Hepatocyte (in vitro differentiated cells): ENCODE results near the gene NTHL1.

Experiments
- CTCF ChIP-seq: fragments of 200-600 bp; sonication (generic); IDR thresholded peaks from 2 replicates; pipeline ENCODE4 v1.5.1; 2016; ENCODE audit warnings: antibody characterized with exemption, mild to moderate bottlenecking; ENCODE audit not compliant: poor library complexity
- EZH2 ChIP-seq: fragments of 200-600 bp; sonication (generic); IDR thresholded peaks from 2 replicates; pipeline ENCODE4 v1.6.1; 2016; ENCODE audit warnings: antibody characterized with exemption, mild to moderate bottlenecking, borderline replicate concordance

- peak; percentile 98 for TF ChIP-seq CTCF
- no peak for TF ChIP-seq EZH2
These were observed 24.3 kb downstream of the NTHL1 start for GRCh38 chr16:2023092-2024031.
